ENCODE measurements around the gene PDE4B.

The PDE4B gene

DNA sequence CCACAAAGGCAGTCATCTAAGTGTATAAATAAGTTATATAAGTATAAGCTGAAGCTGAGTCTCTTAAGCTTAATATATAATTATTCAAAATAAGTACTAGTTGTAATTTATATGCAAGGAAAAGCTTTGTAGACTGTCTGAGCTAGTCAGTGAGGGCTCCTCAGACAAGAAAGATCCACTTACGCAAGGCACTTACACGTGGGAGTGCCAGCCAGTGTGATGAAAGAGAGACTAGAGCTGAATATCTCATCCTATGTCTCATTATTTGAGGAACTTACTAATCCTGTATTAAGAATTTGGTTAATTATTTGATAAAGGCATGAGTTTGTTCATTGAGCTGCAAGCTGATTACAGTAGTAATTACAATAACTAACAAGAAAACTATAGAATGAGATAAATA is 146.9 kb downstream of the PDE4B start:
- H3K4me3 ChIP-seq (ENCODE audit: low read depth in 1 of 2, low read length in 1 of 2), result no peak overlapping the region
- TF ChIP-seq, protein P1, sequence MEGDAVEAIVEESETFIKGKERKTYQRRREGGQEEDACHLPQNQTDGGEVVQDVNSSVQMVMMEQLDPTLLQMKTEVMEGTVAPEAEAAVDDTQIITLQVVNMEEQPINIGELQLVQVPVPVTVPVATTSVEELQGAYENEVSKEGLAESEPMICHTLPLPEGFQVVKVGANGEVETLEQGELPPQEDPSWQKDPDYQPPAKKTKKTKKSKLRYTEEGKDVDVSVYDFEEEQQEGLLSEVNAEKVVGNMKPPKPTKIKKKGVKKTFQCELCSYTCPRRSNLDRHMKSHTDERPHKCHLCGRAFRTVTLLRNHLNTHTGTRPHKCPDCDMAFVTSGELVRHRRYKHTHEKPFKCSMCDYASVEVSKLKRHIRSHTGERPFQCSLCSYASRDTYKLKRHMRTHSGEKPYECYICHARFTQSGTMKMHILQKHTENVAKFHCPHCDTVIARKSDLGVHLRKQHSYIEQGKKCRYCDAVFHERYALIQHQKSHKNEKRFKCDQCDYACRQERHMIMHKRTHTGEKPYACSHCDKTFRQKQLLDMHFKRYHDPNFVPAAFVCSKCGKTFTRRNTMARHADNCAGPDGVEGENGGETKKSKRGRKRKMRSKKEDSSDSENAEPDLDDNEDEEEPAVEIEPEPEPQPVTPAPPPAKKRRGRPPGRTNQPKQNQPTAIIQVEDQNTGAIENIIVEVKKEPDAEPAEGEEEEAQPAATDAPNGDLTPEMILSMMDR (IDR thresholded peaks at IDR 0.05), result no peak
- H3K36me3 ChIP-seq, result no peaks in the 10 kb centered on the region
- H3K4me1 ChIP-seq (ENCODE audit: control insufficient read depth in 1 of 2, insufficient read depth in 1 of 2, low read depth in 1 of 2, low read length in 1 of 2), result no peaks in the 10 kb centered on the region
- no peaks in the 10 kb centered on the region for H3K27me3 ChIP-seq
- no peaks in the 10 kb centered on the region for H3K9me3 ChIP-seq
- H3K27ac ChIP-seq, result no peak overlapping the region

DNA sequence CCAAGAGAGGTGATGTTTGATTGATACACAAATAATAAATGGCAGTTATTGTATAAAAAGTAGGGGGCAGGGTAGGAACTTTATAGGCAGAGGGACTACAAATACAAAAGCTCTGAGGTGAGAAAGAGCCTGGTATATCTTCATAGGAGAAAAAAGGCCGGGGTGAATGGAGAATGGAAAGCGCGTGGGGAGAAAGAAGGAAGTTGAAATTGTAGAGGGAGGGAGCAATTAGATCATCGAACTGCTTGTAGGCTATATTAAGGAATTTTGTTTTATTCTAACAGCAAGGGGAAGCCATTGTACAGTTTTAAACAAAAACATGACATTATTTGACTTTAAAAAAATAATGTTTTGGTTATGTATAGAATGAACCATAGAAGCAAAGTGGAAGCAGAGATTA is 147.4 kb downstream of the PDE4B start:
- TF ChIP-seq, protein P1 (IDR thresholded peaks at IDR 0.05), result no peak
- H3K27ac ChIP-seq, result no peak overlapping the region
- H3K27me3 ChIP-seq, result no peaks in the 10 kb centered on the region
- H3K4me1 ChIP-seq (ENCODE audit: control insufficient read depth in 1 of 2, insufficient read depth in 1 of 2, low read depth in 1 of 2, low read length in 1 of 2), result no peaks in the 10 kb centered on the region
- H3K36me3 ChIP-seq, result no peaks in the 10 kb centered on the region
- H3K9me3 ChIP-seq, result no peaks in the 10 kb centered on the region
- H3K4me3 ChIP-seq (ENCODE audit: low read depth in 1 of 2, low read length in 1 of 2), result no peak overlapping the region

DNA sequence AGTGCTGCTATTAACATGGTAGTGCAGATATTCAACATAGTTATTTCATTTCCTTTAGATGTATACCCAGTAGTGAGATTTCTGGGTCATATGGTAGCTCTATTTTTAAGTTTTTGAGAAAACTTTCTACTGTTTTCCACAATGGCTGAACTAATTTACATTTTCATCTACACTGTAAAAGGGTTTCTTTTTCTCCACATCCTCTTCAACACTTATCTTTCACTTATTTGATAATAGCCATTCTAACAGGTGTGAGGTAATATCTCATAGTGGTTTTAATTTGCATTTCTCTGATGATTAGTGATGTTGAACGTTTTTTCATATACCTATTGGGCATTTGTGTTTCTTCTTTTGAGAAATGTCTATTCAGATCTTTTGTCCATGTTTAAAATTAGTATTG is 149.8 kb downstream of the PDE4B start:
- Histone ChIP-seq H3K27me3 (no peaks in the 10 kb centered on the region), H3K27ac (no peak overlapping the region), H3K4me1 (ENCODE audit: control insufficient read depth in 1 of 2, insufficient read depth in 1 of 2, low read depth in 1 of 2, low read length in 1 of 2) (no peaks in the 10 kb centered on the region), H3K36me3 (no peaks in the 10 kb centered on the region), H3K9me3 (no peaks in the 10 kb centered on the region), H3K4me3 (ENCODE audit: low read depth in 1 of 2, low read length in 1 of 2) (no peak overlapping the region)
- TF ChIP-seq, protein P1 (IDR thresholded peaks at IDR 0.05), result no peak

DNA sequence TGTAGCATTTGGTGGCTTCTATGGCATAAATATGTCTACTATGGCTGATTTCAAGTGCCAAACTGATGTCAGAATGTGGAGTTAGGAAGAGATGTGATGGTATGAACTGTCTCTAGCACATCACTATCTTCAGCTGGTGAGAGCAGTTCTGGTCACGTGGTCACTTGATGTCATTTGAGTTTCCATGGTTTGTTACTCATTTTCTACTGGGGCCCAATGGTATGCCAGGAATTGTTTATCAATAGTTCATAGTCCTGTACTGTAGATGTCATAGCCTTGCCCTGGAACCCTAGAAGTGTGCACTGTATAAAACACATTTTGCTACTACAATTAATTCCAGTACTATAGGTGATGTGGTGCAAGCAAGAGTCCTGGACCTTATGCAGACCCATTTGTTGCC is 153.7 kb downstream of the PDE4B start:
- Histone ChIP-seq H3K4me1 (ENCODE audit: control insufficient read depth in 1 of 2, insufficient read depth in 1 of 2, low read depth in 1 of 2, low read length in 1 of 2) (no peaks in the 10 kb centered on the region), H3K27ac (no peak overlapping the region), H3K27me3 (no peaks in the 10 kb centered on the region), H3K9me3 (no peaks in the 10 kb centered on the region), H3K4me3 (ENCODE audit: low read depth in 1 of 2, low read length in 1 of 2) (no peak overlapping the region), H3K36me3 (no peaks in the 10 kb centered on the region)
- TF ChIP-seq, protein P1 (IDR thresholded peaks at IDR 0.05), result no peak

DNA sequence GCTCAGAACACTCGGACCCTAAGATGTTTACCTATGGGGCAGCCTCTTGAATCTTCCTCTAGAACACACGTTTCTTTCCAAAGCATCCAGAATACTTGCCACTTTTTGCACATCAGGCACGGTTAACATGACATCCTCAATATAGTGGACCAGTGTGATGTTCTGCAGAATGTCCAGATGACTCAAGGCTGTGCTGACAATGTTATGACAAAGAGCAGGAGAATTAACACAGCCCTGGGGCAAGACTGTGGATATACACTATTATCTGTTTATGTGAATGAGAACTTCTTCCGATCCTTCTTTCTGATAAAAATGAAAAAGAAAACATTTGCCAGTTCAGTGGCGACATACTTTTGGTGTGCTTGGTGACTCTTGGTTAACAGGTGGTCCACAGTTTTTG is 154.3 kb downstream of the PDE4B start:
- Histone ChIP-seq H3K4me3 (ENCODE audit: low read depth in 1 of 2, low read length in 1 of 2) (no peak overlapping the region), H3K4me1 (ENCODE audit: control insufficient read depth in 1 of 2, insufficient read depth in 1 of 2, low read depth in 1 of 2, low read length in 1 of 2) (no peaks in the 10 kb centered on the region), H3K27me3 (no peaks in the 10 kb centered on the region), H3K36me3 (no peaks in the 10 kb centered on the region), H3K27ac (no peak overlapping the region), H3K9me3 (no peaks in the 10 kb centered on the region)
- TF ChIP-seq, protein P1 (IDR thresholded peaks at IDR 0.05), result no peak

Measured in neutrophil (primary cell).